Measurements from ENCODE around the gene FRMD8. TPM values are rescaled to one million over a fixed set of nuclear protein-coding genes. Genes with fewer than 3 reads are reported as not detected.

The FRMD8 gene
- total and polyA plus RNA-seq, 9 of the 15 experiments (the other 6 are each of a cell fraction or from before 2014, with no cell fraction given), result 4.5 to 54.5 (median 15.8) TPM

DNA sequence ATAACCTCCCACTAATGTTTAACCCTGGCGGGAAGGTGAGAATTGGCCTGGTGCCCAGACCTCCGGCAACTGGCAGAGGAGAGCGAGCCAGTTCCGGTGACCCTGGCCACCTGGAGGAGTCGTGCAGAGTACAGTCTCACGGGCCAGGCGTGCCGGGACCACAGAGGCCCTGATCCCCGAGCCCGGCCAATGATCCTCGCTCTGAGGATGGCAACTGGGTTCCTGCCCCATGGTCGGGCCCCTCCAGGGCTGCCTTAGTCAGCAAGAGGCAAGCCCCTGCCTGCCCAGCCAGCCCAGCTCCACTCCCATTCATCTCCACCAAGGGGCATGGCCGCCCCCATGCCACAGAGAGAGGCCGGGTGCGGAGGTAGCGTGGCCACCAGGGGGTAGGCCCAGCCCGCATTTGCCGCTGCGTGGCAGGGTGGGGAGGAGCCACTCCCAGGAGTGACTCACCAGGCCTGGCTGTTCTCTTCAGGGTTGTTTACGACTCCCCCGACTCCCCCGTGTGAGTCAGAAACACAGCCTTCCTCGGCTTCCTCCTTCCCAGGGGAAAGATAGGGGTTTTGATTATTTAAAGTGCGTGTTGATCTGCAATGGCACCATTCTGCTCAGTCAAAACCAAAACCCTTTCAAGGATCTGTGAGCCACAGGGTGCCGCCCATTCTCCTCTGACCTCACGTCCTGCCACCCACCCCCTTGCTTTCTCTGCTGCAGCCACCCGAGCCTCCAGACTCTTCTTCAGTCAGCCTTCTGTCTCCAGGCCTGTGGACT, 4.2 kb upstream of the FRMD8 start, which contains the start of gene SLC25A45 (continued):
- no peak for TF ChIP-seq ZNF140 (CRISPR knock-in tag; IDR thresholded peaks at IDR 0.05)
- TF ChIP-seq MCM3 (IDR thresholded peaks at IDR 0.05), result no peak
- TF ChIP-seq ZSCAN29 (IDR thresholded peaks at IDR 0.05), result no peak
- TF ChIP-seq, protein P1, sequence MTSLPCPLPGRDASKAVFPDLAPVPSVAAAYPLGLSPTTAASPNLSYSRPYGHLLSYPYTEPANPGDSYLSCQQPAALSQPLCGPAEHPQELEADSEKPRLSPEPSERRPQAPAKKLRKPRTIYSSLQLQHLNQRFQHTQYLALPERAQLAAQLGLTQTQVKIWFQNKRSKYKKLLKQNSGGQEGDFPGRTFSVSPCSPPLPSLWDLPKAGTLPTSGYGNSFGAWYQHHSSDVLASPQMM (CRISPR knock-in tag; IDR thresholded peaks at IDR 0.05), result no peak
- TF ChIP-seq, protein P2, sequence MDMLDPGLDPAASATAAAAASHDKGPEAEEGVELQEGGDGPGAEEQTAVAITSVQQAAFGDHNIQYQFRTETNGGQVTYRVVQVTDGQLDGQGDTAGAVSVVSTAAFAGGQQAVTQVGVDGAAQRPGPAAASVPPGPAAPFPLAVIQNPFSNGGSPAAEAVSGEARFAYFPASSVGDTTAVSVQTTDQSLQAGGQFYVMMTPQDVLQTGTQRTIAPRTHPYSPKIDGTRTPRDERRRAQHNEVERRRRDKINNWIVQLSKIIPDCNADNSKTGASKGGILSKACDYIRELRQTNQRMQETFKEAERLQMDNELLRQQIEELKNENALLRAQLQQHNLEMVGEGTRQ (CRISPR knock-in tag; IDR thresholded peaks at IDR 0.05), result no peak
- TF ChIP-seq, protein P3, sequence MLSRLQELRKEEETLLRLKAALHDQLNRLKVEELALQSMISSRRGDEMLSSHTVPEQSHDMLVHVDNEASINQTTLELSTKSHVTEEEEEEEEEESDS (CRISPR knock-in tag; IDR thresholded peaks at IDR 0.05), result no peak
- TF ChIP-seq HNRNPUL1 (IDR thresholded peaks at IDR 0.05; ENCODE audit: low read length), result no peak
- peak; percentile 11 for TF ChIP-seq SUPT5H (IDR thresholded peaks at IDR 0.05)
- TF ChIP-seq, protein P4, sequence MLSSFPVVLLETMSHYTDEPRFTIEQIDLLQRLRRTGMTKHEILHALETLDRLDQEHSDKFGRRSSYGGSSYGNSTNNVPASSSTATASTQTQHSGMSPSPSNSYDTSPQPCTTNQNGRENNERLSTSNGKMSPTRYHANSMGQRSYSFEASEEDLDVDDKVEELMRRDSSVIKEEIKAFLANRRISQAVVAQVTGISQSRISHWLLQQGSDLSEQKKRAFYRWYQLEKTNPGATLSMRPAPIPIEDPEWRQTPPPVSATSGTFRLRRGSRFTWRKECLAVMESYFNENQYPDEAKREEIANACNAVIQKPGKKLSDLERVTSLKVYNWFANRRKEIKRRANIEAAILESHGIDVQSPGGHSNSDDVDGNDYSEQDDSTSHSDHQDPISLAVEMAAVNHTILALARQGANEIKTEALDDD (IDR thresholded peaks at IDR 0.05), result peak; percentile 43; the same call in 1 of the 2 replicates
- TF ChIP-seq, protein P5, sequence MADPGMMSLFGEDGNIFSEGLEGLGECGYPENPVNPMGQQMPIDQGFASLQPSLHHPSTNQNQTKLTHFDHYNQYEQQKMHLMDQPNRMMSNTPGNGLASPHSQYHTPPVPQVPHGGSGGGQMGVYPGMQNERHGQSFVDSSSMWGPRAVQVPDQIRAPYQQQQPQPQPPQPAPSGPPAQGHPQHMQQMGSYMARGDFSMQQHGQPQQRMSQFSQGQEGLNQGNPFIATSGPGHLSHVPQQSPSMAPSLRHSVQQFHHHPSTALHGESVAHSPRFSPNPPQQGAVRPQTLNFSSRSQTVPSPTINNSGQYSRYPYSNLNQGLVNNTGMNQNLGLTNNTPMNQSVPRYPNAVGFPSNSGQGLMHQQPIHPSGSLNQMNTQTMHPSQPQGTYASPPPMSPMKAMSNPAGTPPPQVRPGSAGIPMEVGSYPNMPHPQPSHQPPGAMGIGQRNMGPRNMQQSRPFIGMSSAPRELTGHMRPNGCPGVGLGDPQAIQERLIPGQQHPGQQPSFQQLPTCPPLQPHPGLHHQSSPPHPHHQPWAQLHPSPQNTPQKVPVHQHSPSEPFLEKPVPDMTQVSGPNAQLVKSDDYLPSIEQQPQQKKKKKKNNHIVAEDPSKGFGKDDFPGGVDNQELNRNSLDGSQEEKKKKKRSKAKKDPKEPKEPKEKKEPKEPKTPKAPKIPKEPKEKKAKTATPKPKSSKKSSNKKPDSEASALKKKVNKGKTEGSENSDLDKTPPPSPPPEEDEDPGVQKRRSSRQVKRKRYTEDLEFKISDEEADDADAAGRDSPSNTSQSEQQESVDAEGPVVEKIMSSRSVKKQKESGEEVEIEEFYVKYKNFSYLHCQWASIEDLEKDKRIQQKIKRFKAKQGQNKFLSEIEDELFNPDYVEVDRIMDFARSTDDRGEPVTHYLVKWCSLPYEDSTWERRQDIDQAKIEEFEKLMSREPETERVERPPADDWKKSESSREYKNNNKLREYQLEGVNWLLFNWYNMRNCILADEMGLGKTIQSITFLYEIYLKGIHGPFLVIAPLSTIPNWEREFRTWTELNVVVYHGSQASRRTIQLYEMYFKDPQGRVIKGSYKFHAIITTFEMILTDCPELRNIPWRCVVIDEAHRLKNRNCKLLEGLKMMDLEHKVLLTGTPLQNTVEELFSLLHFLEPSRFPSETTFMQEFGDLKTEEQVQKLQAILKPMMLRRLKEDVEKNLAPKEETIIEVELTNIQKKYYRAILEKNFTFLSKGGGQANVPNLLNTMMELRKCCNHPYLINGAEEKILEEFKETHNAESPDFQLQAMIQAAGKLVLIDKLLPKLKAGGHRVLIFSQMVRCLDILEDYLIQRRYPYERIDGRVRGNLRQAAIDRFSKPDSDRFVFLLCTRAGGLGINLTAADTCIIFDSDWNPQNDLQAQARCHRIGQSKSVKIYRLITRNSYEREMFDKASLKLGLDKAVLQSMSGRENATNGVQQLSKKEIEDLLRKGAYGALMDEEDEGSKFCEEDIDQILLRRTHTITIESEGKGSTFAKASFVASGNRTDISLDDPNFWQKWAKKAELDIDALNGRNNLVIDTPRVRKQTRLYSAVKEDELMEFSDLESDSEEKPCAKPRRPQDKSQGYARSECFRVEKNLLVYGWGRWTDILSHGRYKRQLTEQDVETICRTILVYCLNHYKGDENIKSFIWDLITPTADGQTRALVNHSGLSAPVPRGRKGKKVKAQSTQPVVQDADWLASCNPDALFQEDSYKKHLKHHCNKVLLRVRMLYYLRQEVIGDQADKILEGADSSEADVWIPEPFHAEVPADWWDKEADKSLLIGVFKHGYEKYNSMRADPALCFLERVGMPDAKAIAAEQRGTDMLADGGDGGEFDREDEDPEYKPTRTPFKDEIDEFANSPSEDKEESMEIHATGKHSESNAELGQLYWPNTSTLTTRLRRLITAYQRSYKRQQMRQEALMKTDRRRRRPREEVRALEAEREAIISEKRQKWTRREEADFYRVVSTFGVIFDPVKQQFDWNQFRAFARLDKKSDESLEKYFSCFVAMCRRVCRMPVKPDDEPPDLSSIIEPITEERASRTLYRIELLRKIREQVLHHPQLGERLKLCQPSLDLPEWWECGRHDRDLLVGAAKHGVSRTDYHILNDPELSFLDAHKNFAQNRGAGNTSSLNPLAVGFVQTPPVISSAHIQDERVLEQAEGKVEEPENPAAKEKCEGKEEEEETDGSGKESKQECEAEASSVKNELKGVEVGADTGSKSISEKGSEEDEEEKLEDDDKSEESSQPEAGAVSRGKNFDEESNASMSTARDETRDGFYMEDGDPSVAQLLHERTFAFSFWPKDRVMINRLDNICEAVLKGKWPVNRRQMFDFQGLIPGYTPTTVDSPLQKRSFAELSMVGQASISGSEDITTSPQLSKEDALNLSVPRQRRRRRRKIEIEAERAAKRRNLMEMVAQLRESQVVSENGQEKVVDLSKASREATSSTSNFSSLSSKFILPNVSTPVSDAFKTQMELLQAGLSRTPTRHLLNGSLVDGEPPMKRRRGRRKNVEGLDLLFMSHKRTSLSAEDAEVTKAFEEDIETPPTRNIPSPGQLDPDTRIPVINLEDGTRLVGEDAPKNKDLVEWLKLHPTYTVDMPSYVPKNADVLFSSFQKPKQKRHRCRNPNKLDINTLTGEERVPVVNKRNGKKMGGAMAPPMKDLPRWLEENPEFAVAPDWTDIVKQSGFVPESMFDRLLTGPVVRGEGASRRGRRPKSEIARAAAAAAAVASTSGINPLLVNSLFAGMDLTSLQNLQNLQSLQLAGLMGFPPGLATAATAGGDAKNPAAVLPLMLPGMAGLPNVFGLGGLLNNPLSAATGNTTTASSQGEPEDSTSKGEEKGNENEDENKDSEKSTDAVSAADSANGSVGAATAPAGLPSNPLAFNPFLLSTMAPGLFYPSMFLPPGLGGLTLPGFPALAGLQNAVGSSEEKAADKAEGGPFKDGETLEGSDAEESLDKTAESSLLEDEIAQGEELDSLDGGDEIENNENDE (IDR thresholded peaks at IDR 0.05; ENCODE audit: low read depth, low read length), result no peak
- peak; percentile 37; the same call in 1 of the 2 replicates for TF ChIP-seq ARID2 (IDR thresholded peaks at IDR 0.05)
- TF ChIP-seq ZBED1 (IDR thresholded peaks at IDR 0.05), result 0 out of 2 replicates have a peak, but pooled peaks have one; percentile 15
- TF ChIP-seq, protein P6, sequence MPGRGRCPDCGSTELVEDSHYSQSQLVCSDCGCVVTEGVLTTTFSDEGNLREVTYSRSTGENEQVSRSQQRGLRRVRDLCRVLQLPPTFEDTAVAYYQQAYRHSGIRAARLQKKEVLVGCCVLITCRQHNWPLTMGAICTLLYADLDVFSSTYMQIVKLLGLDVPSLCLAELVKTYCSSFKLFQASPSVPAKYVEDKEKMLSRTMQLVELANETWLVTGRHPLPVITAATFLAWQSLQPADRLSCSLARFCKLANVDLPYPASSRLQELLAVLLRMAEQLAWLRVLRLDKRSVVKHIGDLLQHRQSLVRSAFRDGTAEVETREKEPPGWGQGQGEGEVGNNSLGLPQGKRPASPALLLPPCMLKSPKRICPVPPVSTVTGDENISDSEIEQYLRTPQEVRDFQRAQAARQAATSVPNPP (IDR thresholded peaks at IDR 0.05; ENCODE audit: borderline replicate concordance, insufficient read depth, insufficient read length), result no peak

All from K562 (cell line).